ENCODE measurements around the gene C10orf62.

- TF ChIP-seq CTCF (IDR thresholded peaks at IDR 0.05 in 4 of 5, conservative IDR thresholded peaks at IDR 0.05 in 1 of 5) (no peak), POLR2A (IDR thresholded peaks at IDR 0.05) (no peak)
These were observed 3.9 kb downstream of the C10orf62 start for GRCh38 chr10:97593421-97593820.
